GM12878 (cell line): Measurements from ENCODE around the gene ZCCHC8. TPM values are rescaled to one million over a fixed set of nuclear protein-coding genes. Genes with fewer than 3 reads are reported as not detected.

ENCODE experiments used
- ATAC-seq: fragments of 200-7000 bp; cut with Tn5 transposase; 3 replicates; pipeline ENCODE4 v1.9.1; 2020; ENCODE audit warnings: mild to moderate bottlenecking, moderate library complexity
- BruUV-seq: library from RNA; stranded (reverse); fragments of 400-500 nt; replicated peaks from 2 replicates; lab custom pipeline; 2021; lab: Mats Ljungman, UMichigan
- CTCF ChIA-PET: fragments of 300-600 bp; sonication (Branson Sonifier 250); formaldehyde crosslinking; extraction: SDS; loops from one replicate; lab custom pipeline; 2021; ENCODE audit warnings: inconsistent platforms; lab: Yijun Ruan, JAX
- POLR2A ChIA-PET: fragments of 350-600 bp; formaldehyde crosslinking; extraction: SDS; loops from one replicate; lab custom pipeline; 2021; ENCODE audit warnings: inconsistent platforms; lab: Charles Lee
- RAD21 ChIA-PET: fragments of 300-600 bp; sonication (Branson Sonifier 250); formaldehyde crosslinking; loops from one replicate; lab custom pipeline; 2023; ENCODE audit warnings: antibody characterized with exemption; ENCODE audit not compliant: unreplicated experiment; lab: Charles Lee
- SMC1A ChIA-PET: fragments of 300-600 bp; sonication (Branson Sonifier 250); formaldehyde crosslinking; loops from one replicate; lab custom pipeline; 2023; ENCODE audit not compliant: unreplicated experiment, uncharacterized antibody; lab: Charles Lee
- DNase-seq: peaks from one replicate; pipeline ENCODE4 v3.0.0-alpha.2; 2011; ENCODE audit warnings: low read depth, low spot score
- FAIRE-seq: peaks from 3 replicates; lab custom pipeline; 2011; peaks lifted over from hg19 to GRCh38; lab: Jason Lieb, UNC
- H2AFZ ChIP-seq: 2 replicates; pipeline ENCODE4 v1.6.0; 2011; ENCODE audit warnings: low read depth, low read length, control low read depth; ENCODE audit not compliant: control insufficient read depth
- H3K27ac ChIP-seq: 2 replicates; pipeline ENCODE4 v1.5.1; 2011; ENCODE audit warnings: control low read depth; ENCODE audit not compliant: control insufficient read depth, insufficient read depth
- H3K27me3 ChIP-seq, 2 experiments: replicated peaks in 1 of 2; 2 replicates each; pipeline versions ENCODE4 v1.6.0 to v1.6.1; 2011; ENCODE audit warnings: low read length in 1 of 2; ENCODE audit not compliant: control insufficient read depth in 2 of 2, insufficient read depth in 2 of 2
- H3K36me3 ChIP-seq, 2 experiments: 2 replicates each; pipeline ENCODE4 v1.5.1; 2011; ENCODE audit warnings: low read length in 1 of 2; ENCODE audit not compliant: control insufficient read depth in 2 of 2, insufficient read depth in 2 of 2
- H3K4me1 ChIP-seq: 2 replicates; pipeline ENCODE4 v1.6.1; 2011; ENCODE audit warnings: mild to moderate bottlenecking, low read length, moderate library complexity, mixed read lengths; ENCODE audit not compliant: control insufficient read depth, insufficient read depth
- H3K4me2 ChIP-seq: 2 replicates; pipeline ENCODE4 v1.6.0; 2011; ENCODE audit warnings: control low read depth; ENCODE audit not compliant: control insufficient read depth, insufficient read depth
- H3K4me3 ChIP-seq: fragments of 200-600 bp; sonication (generic); 2 replicates; pipeline ENCODE4 v1.5.1; 2016
- H3K79me2 ChIP-seq: 2 replicates; pipeline ENCODE4 v1.6.0; 2011; ENCODE audit warnings: low read length; ENCODE audit not compliant: control insufficient read depth, insufficient read depth
- H3K9ac ChIP-seq: 2 replicates; pipeline ENCODE4 v1.8.0; 2011; ENCODE audit warnings: low read length, control low read depth, mixed read lengths; ENCODE audit not compliant: control insufficient read depth, insufficient read depth
- H3K9me3 ChIP-seq: replicated peaks from 3 replicates; pipeline ENCODE4 v1.5.1; 2011; ENCODE audit warnings: mild to moderate bottlenecking, low read length; ENCODE audit not compliant: control insufficient read depth, insufficient read depth
- H4K20me1 ChIP-seq: 2 replicates; pipeline ENCODE4 v1.6.0; 2011; ENCODE audit not compliant: control insufficient read depth, insufficient read depth
- ATF2 ChIP-seq: IDR thresholded peaks from 2 replicates; pipeline ENCODE4 v1.6.1; 2012; ENCODE audit warnings: low read length, inconsistent platforms
- CHD1 ChIP-seq: IDR thresholded peaks from 2 replicates; pipeline ENCODE4 v1.6.1; 2012; ENCODE audit warnings: low read depth, low read length, improper control_type of control experiment
- CTCF ChIP-seq, 3 experiments: IDR thresholded peaks in 2 of 3; conservative IDR thresholded peaks in 1 of 3; 2 replicates each; pipeline ENCODE4 v1.5.1; 2011; ENCODE audit warnings: low read depth in 3 of 3, low read length in 3 of 3, mild to moderate bottlenecking in 3 of 3, control low read depth in 2 of 3, moderate library complexity in 2 of 3, inconsistent platforms in 1 of 3, mixed read lengths in 1 of 3; ENCODE audit not compliant: control insufficient read depth in 2 of 3, insufficient read depth in 1 of 3; ENCODE audit errors: extremely low read depth in 1 of 3
- HDAC6 ChIP-seq: fragments of 200-600 bp; sonication (generic); IDR thresholded peaks from one replicate; pipeline ENCODE4 v1.8.0; 2017; ENCODE audit warnings: antibody characterized with exemption; ENCODE audit not compliant: unreplicated experiment
- POLR2A ChIP-seq: IDR thresholded peaks from 2 replicates; pipeline ENCODE4 v1.6.1; 2011; ENCODE audit warnings: low read depth, mild to moderate bottlenecking, low read length
- POLR2AphosphoS2 ChIP-seq: IDR thresholded peaks from 2 replicates; pipeline ENCODE4 v1.6.1; 2011; ENCODE audit warnings: low read depth, mild to moderate bottlenecking, low read length, improper control_type of control experiment, moderate library complexity
- RAD21 ChIP-seq: IDR thresholded peaks from 2 replicates; pipeline ENCODE4 v1.6.1; 2011; ENCODE audit warnings: mild to moderate bottlenecking, low read depth, low read length, moderate library complexity; ENCODE audit not compliant: insufficient read depth
- RFX5 ChIP-seq: IDR thresholded peaks from 2 replicates; pipeline ENCODE4 v1.6.1; 2011; ENCODE audit warnings: low read depth, low read length, improper control_type of control experiment
- SMAD5 ChIP-seq: IDR thresholded peaks from 2 replicates; pipeline ENCODE4 v1.6.1; 2016; ENCODE audit warnings: antibody characterized with exemption, low read depth
- SMC3 ChIP-seq: IDR thresholded peaks from 2 replicates; pipeline ENCODE4 v1.6.1; 2011; ENCODE audit warnings: low read length, improper control_type of control experiment, borderline replicate concordance
- SP1 ChIP-seq: IDR thresholded peaks from one replicate; pipeline ENCODE4 v1.6.1; 2011; ENCODE audit warnings: low read depth, low read length
- STAT3 ChIP-seq: IDR thresholded peaks from 2 replicates; pipeline ENCODE4 v1.6.1; 2011; ENCODE audit warnings: low read depth, low read length, improper control_type of control experiment
- TARDBP ChIP-seq: IDR thresholded peaks from 2 replicates; pipeline ENCODE4 v1.6.1; 2016; ENCODE audit warnings: borderline replicate concordance
- ZBTB33 ChIP-seq: fragments of 450-650 bp; IDR thresholded peaks from 2 replicates; pipeline ENCODE4 v1.6.1; 2017; ENCODE audit warnings: mild to moderate bottlenecking
- WGBS: methylation state at CpG from one replicate; pipeline ENCODE4 v1.1.6; 2016; ENCODE audit warnings: low lambda C conversion rate; ENCODE audit not compliant: insufficient replicate concordance, insufficient coverage; ENCODE audit errors: missing lambda C conversion rate; 5-methylcytosine and 5-hydroxymethylcytosine counted together
- in situ Hi-C: fragments of 300-500 bp; cut with MboI; formaldehyde crosslinking; loops from 9 replicates; pipeline ENCODE4 v1.14.3; 2018; ENCODE audit warnings: mixed read lengths
- intact Hi-C: fragments of 100-400 bp; cut with micrococcal nuclease; formaldehyde crosslinking; loops from one replicate; pipeline ENCODE4 v1.14.2; 2022; ENCODE audit not compliant: unreplicated experiment
- polyA plus RNA-seq, 11 experiments: library from polyadenylated mRNA; depleted of rRNA in 4 of 11; unstranded in 6 of 11; stranded (reverse) in 5 of 11; fragments of >200 nt; fragmentation: Nextera tagmentation in 4 of 11; fragmentation: Illumina TruSeq in 1 of 11; extraction: Ambion mirVana in 4 of 11; extraction: Trizol in 1 of 11; gene quantifications; 1 replicate in 1 of 11; 2 replicates in 10 of 11; pipeline versions ENCODE4 v1.2.1 to v1.2.3, GENCODE V29; 2011 to 2016; ENCODE audit warnings: inconsistent platforms in 2 of 11, missing spikeins in 2 of 11, low read depth in 1 of 11
- total RNA-seq, 4 experiments: library from RNA; depleted of rRNA in 3 of 4; stranded (reverse); fragments of >200 nt in 3 of 4; fragmentation: Illumina TruSeq in 1 of 4; extraction: Trizol in 1 of 4; gene quantifications; 2 replicates each; pipeline versions ENCODE4 v1.2.1 to v1.2.3, GENCODE V29; 2013 to 2021
- TF ChIP-seq, protein P1 (sequence below): fragments of 450-650 bp; IDR thresholded peaks from 2 replicates; pipeline ENCODE4 v1.6.1; 2017; ENCODE audit warnings: borderline replicate concordance

ZCCHC8 gene
- total and polyA plus RNA-seq, 10 of the 15 experiments (the other 5 are each of a cell fraction or from before 2014, with no cell fraction given) = 8.8 to 34.8 (median 21.7) TPM

GRCh38 chr12:122503783-122504590 is 3.3 kb upstream of the ZCCHC8 start (continued):
- TF ChIP-seq ATF2 (peak; percentile 17), CTCF (IDR thresholded peaks at IDR 0.05 in 2 of 3, conservative IDR thresholded peaks at IDR 0.05 in 1 of 3; ENCODE audit: control insufficient read depth in 2 of 3, extremely low read depth in 1 of 3, insufficient read depth in 1 of 3, low read depth in 3 of 3, low read length in 3 of 3) (no peak), SP1 (no peak), HDAC6 (no peak), CHD1 (no peak), RAD21 (no peak)
- TF ChIP-seq, all 136 proteins: peak for 6

DNA sequence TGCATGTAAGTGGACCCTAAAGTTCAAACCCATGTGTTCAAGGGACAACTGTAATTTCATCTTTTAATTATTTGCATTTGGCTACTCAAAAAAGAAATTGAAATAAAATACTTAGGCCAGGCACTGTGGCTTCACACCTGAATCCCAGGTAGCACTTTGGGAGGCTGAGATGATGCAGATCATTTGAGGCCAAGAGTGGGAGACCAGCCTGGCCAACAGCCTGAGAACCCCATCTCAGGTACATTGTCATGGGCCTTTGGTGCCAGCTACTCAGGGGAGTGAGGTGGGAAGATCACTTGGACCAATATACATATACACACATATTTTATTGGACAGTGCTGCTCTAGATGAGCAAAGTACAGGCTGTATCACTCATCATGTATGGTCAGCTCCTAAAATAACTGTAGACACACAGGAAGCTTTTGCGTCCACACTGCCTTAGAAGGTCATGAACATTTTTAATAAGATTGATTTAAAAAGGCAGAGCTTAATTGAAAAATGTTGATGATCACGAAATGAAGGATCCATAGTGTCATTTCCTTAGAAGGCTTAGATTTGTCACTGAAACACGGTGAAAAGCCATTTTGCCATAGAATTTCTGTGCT is 2.5 kb upstream of the ZCCHC8 start:
- intact Hi-C loops = no loop called here
- in situ Hi-C loops = no loop called here
- TF ChIP-seq STAT3 = no peak
- no peak for TF ChIP-seq RFX5
- no peak for TF ChIP-seq TARDBP
- peak; percentile 4; the same call in 1 of the 2 replicates for TF ChIP-seq SMAD5
- no peak for TF ChIP-seq POLR2AphosphoS2
- TF ChIP-seq ZBTB33 = no peak
- TF ChIP-seq, protein P1, sequence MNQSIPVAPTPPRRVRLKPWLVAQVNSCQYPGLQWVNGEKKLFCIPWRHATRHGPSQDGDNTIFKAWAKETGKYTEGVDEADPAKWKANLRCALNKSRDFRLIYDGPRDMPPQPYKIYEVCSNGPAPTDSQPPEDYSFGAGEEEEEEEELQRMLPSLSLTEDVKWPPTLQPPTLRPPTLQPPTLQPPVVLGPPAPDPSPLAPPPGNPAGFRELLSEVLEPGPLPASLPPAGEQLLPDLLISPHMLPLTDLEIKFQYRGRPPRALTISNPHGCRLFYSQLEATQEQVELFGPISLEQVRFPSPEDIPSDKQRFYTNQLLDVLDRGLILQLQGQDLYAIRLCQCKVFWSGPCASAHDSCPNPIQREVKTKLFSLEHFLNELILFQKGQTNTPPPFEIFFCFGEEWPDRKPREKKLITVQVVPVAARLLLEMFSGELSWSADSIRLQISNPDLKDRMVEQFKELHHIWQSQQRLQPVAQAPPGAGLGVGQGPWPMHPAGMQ = no peak
- no peak for TF ChIP-seq SMC3
- peak; percentile 33; the same call in 1 of the 2 replicates for TF ChIP-seq POLR2A

More for the DNA sequence above, 2.5 kb upstream of the ZCCHC8 start:
- peaks cover 23% of the 10 kb centered on the region for H3K79me2 ChIP-seq
- FAIRE-seq (no peak), ATAC-seq (no peak), DNase-seq (no peak)
- H3K4me1 ChIP-seq = peaks cover 10% of the 10 kb centered on the region
- no peaks in the 10 kb centered on the region for H4K20me1 ChIP-seq
- WGBS = 84% methylated on average over 3 of the region's 3 CpGs
- H3K4me2 ChIP-seq = no peak overlapping the region
- no peak overlapping the region for H3K27ac ChIP-seq
- BruUV-seq = no TSS peak
- RAD21 ChIA-PET = interaction anchor here (6.4 kb wide), 1 partner anchor 104 kb away, joined by 33 read pairs; no protein-coding TSS in a partner anchor
- no peak overlapping the region for H3K9ac ChIP-seq
- SMC1A ChIA-PET = interaction anchor here (1.1 to 6.2 kb wide), 4 partner anchors 12 to 32 kb away, joined by 3 to 34 read pairs (median 3); no protein-coding TSS in a partner anchor
- H3K27me3 ChIP-seq = no peaks in the 10 kb centered on the region
- POLR2A ChIA-PET = interaction anchor here (0.8 to 5.0 kb wide), 3 partner anchors 9 to 32 kb away, joined by 3 to 40 read pairs (median 3); no protein-coding TSS in a partner anchor
- peaks cover 17 to 29% of the 10 kb centered on the region in 2 experiments for H3K36me3 ChIP-seq
- H3K4me3 ChIP-seq = no peak overlapping the region
- CTCF ChIA-PET = interaction anchor here (1.6 kb wide), 1 partner anchor 104 kb away, joined by 4 read pairs; no protein-coding TSS in a partner anchor
- no peak overlapping the region for H2AFZ ChIP-seq
- no peaks in the 10 kb centered on the region for H3K9me3 ChIP-seq
